WTC11 (cell line): ENCODE data around the gene C12orf75.

ENCODE experiments used
- TF ChIP-seq, protein P1 (sequence below): fragments of 200-600 bp; IDR thresholded peaks from 2 replicates; pipeline ENCODE4 v1.8.0; 2022; ENCODE audit warnings: antibody characterized with exemption
- TF ChIP-seq, protein P2 (sequence below): sonication (generic); formaldehyde crosslinking; conservative IDR thresholded peaks from 2 replicates; pipeline ENCODE4 v1.8.1; 2022; ENCODE audit warnings: mild to moderate bottlenecking, missing genetic modification reagents
- TF ChIP-seq, protein P3 (sequence below): sonication (generic); formaldehyde crosslinking; IDR thresholded peaks from 2 replicates; pipeline ENCODE4 v1.8.1; 2023; ENCODE audit warnings: mild to moderate bottlenecking, missing genetic modification reagents, borderline replicate concordance

DNA sequence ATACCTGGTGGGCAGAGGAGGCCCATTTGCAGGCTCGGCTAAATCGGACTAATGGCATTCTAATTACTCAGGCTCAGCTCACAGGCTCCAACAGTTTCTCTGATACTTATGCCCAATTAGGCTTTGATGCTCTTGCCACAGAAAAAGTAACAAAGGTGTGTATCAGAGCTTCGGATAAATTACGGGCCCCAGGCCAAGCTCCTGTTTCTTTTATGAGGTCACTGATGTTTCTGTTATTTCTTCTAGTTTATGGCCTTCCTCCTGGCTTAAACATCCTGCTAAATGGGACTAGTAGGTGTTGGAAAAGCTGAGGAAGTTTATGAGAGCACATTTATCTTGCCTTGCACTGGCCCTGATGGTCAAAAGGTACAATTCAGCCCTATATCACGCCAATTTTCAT, 28.8 kb upstream of the C12orf75 start:
- TF ChIP-seq, protein P1, sequence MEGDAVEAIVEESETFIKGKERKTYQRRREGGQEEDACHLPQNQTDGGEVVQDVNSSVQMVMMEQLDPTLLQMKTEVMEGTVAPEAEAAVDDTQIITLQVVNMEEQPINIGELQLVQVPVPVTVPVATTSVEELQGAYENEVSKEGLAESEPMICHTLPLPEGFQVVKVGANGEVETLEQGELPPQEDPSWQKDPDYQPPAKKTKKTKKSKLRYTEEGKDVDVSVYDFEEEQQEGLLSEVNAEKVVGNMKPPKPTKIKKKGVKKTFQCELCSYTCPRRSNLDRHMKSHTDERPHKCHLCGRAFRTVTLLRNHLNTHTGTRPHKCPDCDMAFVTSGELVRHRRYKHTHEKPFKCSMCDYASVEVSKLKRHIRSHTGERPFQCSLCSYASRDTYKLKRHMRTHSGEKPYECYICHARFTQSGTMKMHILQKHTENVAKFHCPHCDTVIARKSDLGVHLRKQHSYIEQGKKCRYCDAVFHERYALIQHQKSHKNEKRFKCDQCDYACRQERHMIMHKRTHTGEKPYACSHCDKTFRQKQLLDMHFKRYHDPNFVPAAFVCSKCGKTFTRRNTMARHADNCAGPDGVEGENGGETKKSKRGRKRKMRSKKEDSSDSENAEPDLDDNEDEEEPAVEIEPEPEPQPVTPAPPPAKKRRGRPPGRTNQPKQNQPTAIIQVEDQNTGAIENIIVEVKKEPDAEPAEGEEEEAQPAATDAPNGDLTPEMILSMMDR, result no peak
- TF ChIP-seq, protein P2, sequence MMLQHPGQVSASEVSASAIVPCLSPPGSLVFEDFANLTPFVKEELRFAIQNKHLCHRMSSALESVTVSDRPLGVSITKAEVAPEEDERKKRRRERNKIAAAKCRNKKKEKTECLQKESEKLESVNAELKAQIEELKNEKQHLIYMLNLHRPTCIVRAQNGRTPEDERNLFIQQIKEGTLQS, result no peak
- TF ChIP-seq, protein P3, sequence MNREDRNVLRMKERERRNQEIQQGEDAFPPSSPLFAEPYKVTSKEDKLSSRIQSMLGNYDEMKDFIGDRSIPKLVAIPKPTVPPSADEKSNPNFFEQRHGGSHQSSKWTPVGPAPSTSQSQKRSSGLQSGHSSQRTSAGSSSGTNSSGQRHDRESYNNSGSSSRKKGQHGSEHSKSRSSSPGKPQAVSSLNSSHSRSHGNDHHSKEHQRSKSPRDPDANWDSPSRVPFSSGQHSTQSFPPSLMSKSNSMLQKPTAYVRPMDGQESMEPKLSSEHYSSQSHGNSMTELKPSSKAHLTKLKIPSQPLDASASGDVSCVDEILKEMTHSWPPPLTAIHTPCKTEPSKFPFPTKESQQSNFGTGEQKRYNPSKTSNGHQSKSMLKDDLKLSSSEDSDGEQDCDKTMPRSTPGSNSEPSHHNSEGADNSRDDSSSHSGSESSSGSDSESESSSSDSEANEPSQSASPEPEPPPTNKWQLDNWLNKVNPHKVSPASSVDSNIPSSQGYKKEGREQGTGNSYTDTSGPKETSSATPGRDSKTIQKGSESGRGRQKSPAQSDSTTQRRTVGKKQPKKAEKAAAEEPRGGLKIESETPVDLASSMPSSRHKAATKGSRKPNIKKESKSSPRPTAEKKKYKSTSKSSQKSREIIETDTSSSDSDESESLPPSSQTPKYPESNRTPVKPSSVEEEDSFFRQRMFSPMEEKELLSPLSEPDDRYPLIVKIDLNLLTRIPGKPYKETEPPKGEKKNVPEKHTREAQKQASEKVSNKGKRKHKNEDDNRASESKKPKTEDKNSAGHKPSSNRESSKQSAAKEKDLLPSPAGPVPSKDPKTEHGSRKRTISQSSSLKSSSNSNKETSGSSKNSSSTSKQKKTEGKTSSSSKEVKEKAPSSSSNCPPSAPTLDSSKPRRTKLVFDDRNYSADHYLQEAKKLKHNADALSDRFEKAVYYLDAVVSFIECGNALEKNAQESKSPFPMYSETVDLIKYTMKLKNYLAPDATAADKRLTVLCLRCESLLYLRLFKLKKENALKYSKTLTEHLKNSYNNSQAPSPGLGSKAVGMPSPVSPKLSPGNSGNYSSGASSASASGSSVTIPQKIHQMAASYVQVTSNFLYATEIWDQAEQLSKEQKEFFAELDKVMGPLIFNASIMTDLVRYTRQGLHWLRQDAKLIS (CRISPR knock-in tag), result no peak
